GM19372 (cell line): ENCODE measurements around the gene KIF6.

ENCODE experiments used
- ATAC-seq: cut with Tn5 transposase; IDR thresholded peaks from one replicate; pipeline ENCODE4 v1.9.1; 2021; ENCODE audit warnings: mild to moderate bottlenecking, low read depth, moderate library complexity; ENCODE audit not compliant: unreplicated experiment

Gene KIF6

GRCh38 chr6:39428152-39428551 lies 297.1 kb downstream of the KIF6 start:
- ATAC-seq: no peak

DNA sequence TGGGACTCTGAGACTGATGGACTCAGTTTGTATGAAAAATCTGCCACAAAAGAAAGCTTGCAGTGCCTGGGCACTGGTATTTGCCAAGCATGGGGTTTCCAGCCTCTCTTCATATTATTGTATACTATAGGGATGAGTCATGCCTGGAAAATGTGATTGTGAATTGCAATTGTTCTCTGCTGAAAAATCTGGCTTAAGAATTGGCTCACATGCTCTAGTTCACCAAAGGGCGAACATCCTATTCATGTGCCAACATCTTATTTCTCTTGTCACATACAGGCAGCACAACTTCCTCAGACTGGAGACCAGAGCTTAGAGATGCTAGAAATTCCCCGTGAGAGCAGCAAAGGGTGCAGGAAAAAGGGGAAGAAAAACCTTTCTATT lies 299.1 kb downstream of the KIF6 start:
- no peak for ATAC-seq

- no peak for ATAC-seq
Measured at GRCh38 chr6:39425346-39426072, 299.7 kb downstream of the KIF6 start.

DNA sequence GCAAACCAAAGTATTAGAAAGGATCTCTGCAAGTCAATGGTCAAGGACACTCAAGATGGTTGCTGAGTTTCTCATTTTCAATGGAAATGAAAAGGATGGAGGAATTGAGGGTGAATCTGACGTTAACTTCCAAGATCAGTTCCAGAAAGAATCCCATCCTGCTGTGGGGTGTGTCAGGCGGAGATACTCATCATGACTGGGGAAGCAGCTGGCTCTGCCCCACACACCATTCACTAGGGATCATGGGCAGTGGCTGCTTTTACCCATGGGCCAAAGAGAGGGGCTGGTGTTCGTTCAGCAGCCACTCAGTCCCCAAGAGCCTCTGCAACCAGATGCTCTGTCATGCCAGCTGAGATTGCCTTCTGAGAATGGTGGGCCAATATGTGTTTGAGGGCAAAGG lies 300.4 kb downstream of the KIF6 start:
- no peak for ATAC-seq

DNA sequence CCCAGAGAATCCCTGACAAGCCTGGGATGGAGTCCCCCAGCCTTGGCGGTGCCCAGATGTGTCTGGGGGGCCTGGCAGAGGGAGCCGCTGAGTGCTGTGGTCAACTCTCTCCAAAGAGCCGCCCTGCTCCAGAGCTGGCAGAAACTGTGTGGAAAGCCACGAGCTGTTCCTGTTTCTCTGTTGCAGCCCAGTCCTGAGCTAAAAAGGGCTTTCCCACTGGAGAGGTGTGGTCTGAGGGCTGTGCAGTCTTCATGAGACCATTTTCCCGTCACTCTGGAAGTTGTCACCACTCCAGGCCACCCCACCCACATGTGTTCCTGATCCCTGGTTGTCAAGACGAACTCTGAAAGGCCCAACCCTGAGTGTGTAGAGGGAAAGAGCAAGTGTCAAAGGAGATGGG lies 303.0 kb downstream of the KIF6 start:
- ATAC-seq: no peak

DNA sequence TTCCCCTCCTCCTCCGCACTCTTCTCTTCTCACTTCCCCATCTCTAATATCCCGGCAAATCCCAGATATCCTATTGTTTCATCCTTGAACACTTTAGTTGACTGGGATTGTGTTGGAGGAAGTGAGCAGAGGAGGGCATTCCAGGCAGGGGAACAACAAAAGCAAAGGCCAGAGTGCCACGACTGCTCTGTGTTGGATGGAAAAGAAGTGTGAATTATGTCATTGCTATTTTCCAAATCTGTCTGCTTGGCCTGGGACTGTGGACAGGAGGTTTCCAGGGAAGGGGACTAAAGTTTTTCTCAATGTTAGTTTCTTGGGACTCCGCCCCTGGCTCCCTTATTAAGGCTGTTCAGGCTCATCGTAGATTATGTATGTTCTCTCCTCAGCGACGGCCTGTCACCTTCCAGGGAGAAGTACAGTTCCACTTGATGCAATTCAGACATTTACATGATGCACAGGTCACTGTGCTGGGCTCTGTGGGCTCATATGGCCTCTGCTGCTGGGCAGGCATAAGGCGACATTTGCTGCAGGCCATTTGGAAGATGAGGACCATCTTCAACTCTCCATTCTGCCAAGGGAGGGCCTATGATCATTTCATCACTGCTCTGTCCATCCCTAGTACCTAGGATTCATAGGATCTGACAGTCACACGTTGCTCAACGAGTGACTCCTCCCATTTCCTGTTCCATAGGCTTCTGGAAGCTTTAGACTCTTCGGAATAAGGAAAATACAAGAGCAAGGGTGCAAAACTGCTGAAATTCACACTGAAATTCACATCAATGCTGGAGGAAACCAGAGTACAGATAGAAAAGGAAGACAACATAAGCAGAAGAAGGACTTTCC lies 303.6 kb downstream of the KIF6 start:
- no peak for ATAC-seq

GRCh38 chr6:39420300-39421265 lies 304.6 kb downstream of the KIF6 start:
- no peak for ATAC-seq

DNA sequence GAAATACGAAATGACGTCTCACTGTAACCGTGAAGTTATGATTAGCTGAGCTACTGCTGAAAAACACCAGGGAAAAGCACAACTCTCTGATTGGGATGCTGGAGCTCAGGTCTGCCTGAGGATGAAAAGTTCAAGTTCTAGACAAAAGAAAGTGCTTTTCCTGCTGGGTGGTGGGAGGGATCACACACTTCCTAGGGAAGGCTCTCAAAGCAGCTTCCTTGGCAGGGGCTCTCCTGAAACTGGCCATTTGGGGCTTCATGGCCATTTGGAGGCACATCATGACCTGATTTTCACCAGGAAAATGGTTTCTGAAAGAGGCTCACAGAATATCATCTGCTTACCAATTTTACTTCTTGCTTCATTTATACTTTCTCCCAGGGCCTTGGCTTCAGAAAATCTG lies 305.6 kb downstream of the KIF6 start:
- ATAC-seq: no peak

- no peak for ATAC-seq
Measured at GRCh38 chr6:39417440-39417839, 307.8 kb downstream of the KIF6 start.

- ATAC-seq: no peak
Measured at GRCh38 chr6:39416728-39417127, 308.5 kb downstream of the KIF6 start.

- ATAC-seq: no peak
Measured at GRCh38 chr6:39416026-39416425, 309.2 kb downstream of the KIF6 start.

GRCh38 chr6:39415482-39415881 lies 309.7 kb downstream of the KIF6 start:
- no peak for ATAC-seq

DNA sequence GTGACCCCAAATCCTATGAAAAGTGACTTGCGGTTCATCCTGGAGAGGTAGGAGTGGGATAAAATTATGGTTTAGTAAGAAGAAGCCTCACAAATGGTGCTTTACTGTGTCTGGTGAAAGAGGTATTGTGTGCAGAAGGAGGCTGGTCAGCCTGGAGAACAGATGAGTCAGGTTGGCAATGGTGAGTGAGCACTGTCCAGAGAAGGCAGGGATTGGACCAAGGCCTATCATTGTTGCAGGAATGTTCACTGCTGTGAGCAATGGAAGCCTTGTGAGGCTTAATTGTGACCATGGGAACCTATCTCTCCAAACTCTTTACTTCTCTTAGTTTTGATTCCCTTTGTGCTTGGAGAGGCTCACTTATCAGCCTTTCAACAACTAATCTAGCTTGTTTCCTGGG lies 313.7 kb downstream of the KIF6 start:
- ATAC-seq: no peak

- ATAC-seq: no peak
Measured at GRCh38 chr6:39411001-39411400, 314.2 kb downstream of the KIF6 start.

GRCh38 chr6:39409889-39410288 lies 315.3 kb downstream of the KIF6 start:
- no peak for ATAC-seq

DNA sequence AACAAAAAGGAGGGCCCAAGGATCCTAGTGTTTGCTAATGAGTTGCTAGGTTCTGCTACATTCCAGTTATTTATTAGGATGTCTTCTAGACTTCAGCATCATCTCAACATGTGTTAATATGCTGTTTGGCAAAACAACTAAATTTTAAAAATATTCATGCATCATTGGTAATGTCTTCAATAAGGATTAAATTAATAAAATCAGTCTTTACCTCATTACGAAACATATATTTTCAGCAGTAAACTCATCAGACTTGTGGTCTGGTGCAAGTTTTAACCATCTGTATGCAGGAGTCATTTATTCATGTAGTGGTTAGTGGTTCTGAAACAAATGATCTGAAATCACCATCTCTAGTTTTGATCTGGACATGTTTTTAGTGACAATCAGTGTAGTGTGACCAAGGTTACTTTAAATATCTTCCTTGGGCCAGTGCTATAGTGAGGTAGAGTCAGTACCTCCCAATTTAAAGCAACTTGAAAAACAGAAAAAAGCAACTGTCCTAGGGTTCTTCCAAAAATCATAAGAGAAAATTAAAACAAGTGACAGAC lies 317.7 kb downstream of the KIF6 start:
- ATAC-seq: no peak

DNA sequence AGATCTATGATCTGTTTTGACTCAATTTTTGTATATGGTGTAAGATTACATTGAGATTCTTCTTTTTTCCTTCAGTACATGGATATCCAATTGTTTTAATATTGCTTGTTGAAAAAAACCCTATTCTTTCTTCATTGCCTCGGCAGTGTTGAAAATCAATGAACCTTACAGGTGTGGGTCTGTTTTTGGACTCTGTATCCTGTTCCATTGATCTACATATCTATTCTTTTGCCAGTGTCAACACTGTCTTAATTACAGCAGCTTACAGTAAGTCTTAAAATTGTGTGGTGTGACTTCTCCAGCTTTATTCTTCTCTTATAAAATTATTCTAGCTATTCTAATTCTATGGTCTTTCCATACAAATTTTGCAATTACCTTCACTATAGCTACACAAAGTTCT lies 320.9 kb downstream of the KIF6 start:
- no peak for ATAC-seq

DNA sequence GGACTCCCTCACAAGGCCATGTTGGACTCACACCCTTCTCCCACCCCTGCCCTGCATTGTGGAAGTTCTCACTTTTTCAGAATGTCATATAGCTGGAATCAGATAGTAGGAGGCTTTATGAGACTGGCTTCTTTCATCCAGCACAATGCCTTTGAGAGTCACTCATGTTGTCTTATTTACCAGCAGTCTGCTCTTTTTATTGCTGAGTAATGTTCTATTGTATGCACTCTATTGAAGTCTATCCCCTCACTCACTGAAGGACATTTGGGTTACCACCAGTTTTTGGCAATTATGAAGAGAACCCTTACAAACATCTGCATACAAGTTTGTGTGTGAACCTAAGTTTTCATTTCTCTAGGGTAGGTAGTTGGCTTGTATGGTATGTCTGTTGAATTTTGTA lies 321.9 kb downstream of the KIF6 start:
- ATAC-seq: no peak

- ATAC-seq: no peak
Measured at GRCh38 chr6:39402239-39402751, 322.9 kb downstream of the KIF6 start.

DNA sequence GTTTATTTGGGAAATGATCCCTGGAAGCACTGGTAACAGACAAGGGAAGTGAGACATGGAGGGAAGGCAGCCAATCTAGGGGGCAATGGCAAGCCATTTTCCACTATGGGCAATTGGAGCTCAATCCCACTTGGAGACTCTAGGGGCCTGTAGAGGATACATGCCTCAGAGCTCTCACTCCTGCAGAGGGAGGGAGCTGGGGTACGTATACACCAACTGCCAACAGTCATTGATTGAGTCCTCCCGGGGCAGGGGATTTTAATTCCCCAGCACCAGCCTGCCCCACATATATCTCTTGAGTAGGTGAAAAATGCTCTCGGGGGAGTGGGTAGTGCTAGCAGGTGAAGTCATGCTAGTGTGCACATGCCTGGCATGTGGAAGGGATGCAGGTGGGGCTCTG lies 323.8 kb downstream of the KIF6 start:
- ATAC-seq: no peak
